GM19467 (cell line): ENCODE measurements around the gene BEX3.

Experiments
- ATAC-seq: cut with Tn5 transposase; IDR thresholded peaks from one replicate; pipeline ENCODE4 v1.9.1; 2021; ENCODE audit warnings: mild to moderate bottlenecking, moderate library complexity; ENCODE audit not compliant: unreplicated experiment

The BEX3 gene

GRCh38 chrX:103417933-103418332, 41.6 kb downstream of the BEX3 start:
- no peak for ATAC-seq

- no peak for ATAC-seq
Observed at GRCh38 chrX:103418811-103419340, 42.5 kb downstream of the BEX3 start.

- ATAC-seq: no peak
Observed at GRCh38 chrX:103423955-103424638, 47.8 kb downstream of the BEX3 start.
